Liver (tissue), 9 donors: ENCODE measurements around the gene U2AF1L4. TPM values are rescaled to one million over a fixed set of nuclear protein-coding genes. Genes with fewer than 3 reads are reported as not detected.

Experiments used
- DNase-seq: peaks from one replicate; pipeline ENCODE4 v3.0.0-alpha.2; 2017; ENCODE audit warnings: low spot score
- H3K27ac ChIP-seq, 2 donors: one replicate each; pipeline ENCODE4 v1.7.0; 2013; ENCODE audit warnings: inconsistent platforms in 2 of 2, low read length in 2 of 2, control low read depth in 1 of 2, low read depth in 1 of 2, mild to moderate bottlenecking in 1 of 2
- H3K27me3 ChIP-seq, 4 donors: one replicate each; pipeline versions ENCODE4 v1.6.1 to v1.7.0; 2013; ENCODE audit warnings: low read length in 3 of 4, inconsistent platforms in 1 of 4, mild to moderate bottlenecking in 1 of 4, moderate library complexity in 1 of 4; ENCODE audit not compliant: control insufficient read depth in 4 of 4, insufficient read depth in 4 of 4
- H3K36me3 ChIP-seq, 4 donors: one replicate each; pipeline versions ENCODE4 v1.6.1 to v1.7.0; 2013; ENCODE audit warnings: low read length in 3 of 4, mild to moderate bottlenecking in 3 of 4, low read depth in 1 of 4, moderate library complexity in 1 of 4; ENCODE audit not compliant: control insufficient read depth in 4 of 4, insufficient read depth in 3 of 4
- H3K4me1 ChIP-seq, 4 donors: one replicate each; pipeline versions ENCODE4 v1.6.1 to v1.7.0; 2013; ENCODE audit warnings: low read length in 3 of 4, mild to moderate bottlenecking in 3 of 4, moderate library complexity in 1 of 4; ENCODE audit not compliant: control insufficient read depth in 4 of 4, insufficient read depth in 4 of 4
- H3K4me3 ChIP-seq, 3 donors: one replicate each; pipeline versions ENCODE4 v1.6.1 to v1.7.0; 2013; ENCODE audit warnings: low read length in 3 of 3, control low read depth in 1 of 3, low read depth in 1 of 3, mild to moderate bottlenecking in 1 of 3
- H3K9ac ChIP-seq, 2 donors: one replicate each; pipeline ENCODE4 v1.7.0; 2013; ENCODE audit warnings: low read length in 2 of 2, mild to moderate bottlenecking in 2 of 2, moderate library complexity in 2 of 2, control low read depth in 1 of 2, low read depth in 1 of 2
- H3K9me3 ChIP-seq, 4 donors: one replicate each; pipeline versions ENCODE4 v1.6.1 to v1.7.0; 2013; ENCODE audit warnings: low read length in 3 of 4; ENCODE audit not compliant: control insufficient read depth in 4 of 4
- CTCF ChIP-seq: fragments of 150-350 bp; IDR thresholded peaks from 2 replicates; pipeline ENCODE4 v1.5.1; 2017; ENCODE audit warnings: improper control_type of control experiment, low read depth, low read length; ENCODE audit not compliant: missing input control
- FOXA1 ChIP-seq: IDR thresholded peaks from 2 replicates; pipeline ENCODE4 v1.6.1; 2016; ENCODE audit warnings: antibody characterized with exemption
- FOXA2 ChIP-seq: IDR thresholded peaks from 2 replicates; pipeline ENCODE4 v1.6.1; 2016; ENCODE audit warnings: antibody characterized with exemption
- GABPA ChIP-seq, 2 donors: IDR thresholded peaks in 1 of 2; conservative IDR thresholded peaks in 1 of 2; 2 replicates each; pipeline ENCODE4 v1.6.1; 2016; ENCODE audit warnings: antibody characterized with exemption in 2 of 2, mild to moderate bottlenecking in 1 of 2, moderate library complexity in 1 of 2
- HNF4A ChIP-seq, 2 donors: conservative IDR thresholded peaks; 2 replicates each; pipeline ENCODE4 v1.6.1; 2016; ENCODE audit warnings: antibody characterized with exemption in 2 of 2, mild to moderate bottlenecking in 2 of 2
- MAX ChIP-seq: IDR thresholded peaks from 2 replicates; pipeline ENCODE4 v1.6.1; 2016; ENCODE audit warnings: antibody characterized with exemption
- RAD21 ChIP-seq, 2 donors: IDR thresholded peaks; 2 replicates each; pipeline ENCODE4 v1.6.1; 2016; ENCODE audit warnings: antibody characterized with exemption in 2 of 2, mild to moderate bottlenecking in 2 of 2
- REST ChIP-seq: IDR thresholded peaks from 2 replicates; pipeline ENCODE4 v1.6.1; 2016; ENCODE audit warnings: antibody characterized with exemption, mild to moderate bottlenecking
- RXRA ChIP-seq, 2 donors: IDR thresholded peaks; 2 replicates each; pipeline ENCODE4 v1.6.1; 2017 to 2018; ENCODE audit warnings: antibody characterized with exemption in 2 of 2, mild to moderate bottlenecking in 1 of 2
- SP1 ChIP-seq: IDR thresholded peaks from 2 replicates; pipeline ENCODE4 v1.6.1; 2018; ENCODE audit warnings: antibody characterized with exemption, mild to moderate bottlenecking
- TAF1 ChIP-seq: conservative IDR thresholded peaks from 2 replicates; pipeline ENCODE4 v1.6.1; 2016; ENCODE audit warnings: antibody characterized with exemption, mild to moderate bottlenecking
- YY1 ChIP-seq: IDR thresholded peaks from 2 replicates; pipeline ENCODE4 v1.6.1; 2016; ENCODE audit warnings: antibody characterized with exemption, mild to moderate bottlenecking
- ZBTB33 ChIP-seq: IDR thresholded peaks from 2 replicates; pipeline ENCODE4 v1.6.1; 2016; ENCODE audit warnings: antibody characterized with exemption
- WGBS: extraction: QIAGEN DNeasy Blood & Tissue Kit; methylation state at CpG from one replicate; pipeline ENCODE4 v1.1.7; 2013; 5-methylcytosine and 5-hydroxymethylcytosine counted together
- polyA plus RNA-seq, 2 donors: library from polyadenylated mRNA; stranded (reverse) in 1 of 2; unstranded in 1 of 2; fragments of 200-250 nt in 1 of 2; fragments of >200 nt in 1 of 2; fragmentation: Nextera tagmentation in 1 of 2; extraction: Ambion mirVana in 1 of 2; gene quantifications; one replicate each; pipeline versions ENCODE4 v1.2.1 to v1.2.3, GENCODE V29; 2013 to 2015
- total RNA-seq, 2 donors: library from RNA; depleted of rRNA; stranded (reverse); fragments of >200 nt; gene quantifications; one replicate each; pipeline ENCODE4 v1.2.3, GENCODE V29; 2014
- donor health status: healthy.
- donor health status: healthy.
- donor health status: healthy.
- donor health status: healthy.
- donor health status: healthy.

The U2AF1L4 gene
- total and polyA plus RNA-seq, 4 donors, result 4.5 to 36.5 (median 13.4) TPM

GRCh38 chr19:35719402-35720162 lies 25.6 kb downstream of the U2AF1L4 start:
- H3K9ac ChIP-seq, result no peak overlapping the region
- no peak for DNase-seq
- peak overlapping the region; percentile 7 to 66 for H3K27ac ChIP-seq
- TF ChIP-seq TAF1, result no peak
- TF ChIP-seq MAX, result no peak
- no peak for TF ChIP-seq RXRA (IDR thresholded peaks at IDR 0.05)
- TF ChIP-seq RAD21 (IDR thresholded peaks at IDR 0.05), result no peak
- TF ChIP-seq REST, result peak; percentile 22
- no peak for TF ChIP-seq ZBTB33
- no peak for TF ChIP-seq FOXA1
- no peak for TF ChIP-seq YY1
- TF ChIP-seq CTCF, result no peak
- no peak for TF ChIP-seq FOXA2
- no peak for TF ChIP-seq GABPA (IDR thresholded peaks at IDR 0.05 in 1 of 2, conservative IDR thresholded peaks at IDR 0.05 in 1 of 2)
- peak; percentile 63 for TF ChIP-seq SP1
- peak; percentile 45 to 71 for TF ChIP-seq HNF4A (conservative IDR thresholded peaks at IDR 0.05)
- peaks cover 12 to 34% (median 25%) of the 10 kb centered on the region in 4 donors for H3K4me1 ChIP-seq
- no peaks in the 10 kb centered on the region for H3K27me3 ChIP-seq
- peak overlapping the region; percentile 3 to 91 (median 90) for H3K4me3 ChIP-seq
- no peaks in the 10 kb centered on the region for H3K9me3 ChIP-seq
- peaks cover 20 to 36% (median 28%) of the 10 kb centered on the region in 4 donors for H3K36me3 ChIP-seq
- WGBS, result 73% methylated on average over 32 of the region's 32 CpGs
